ENCODE data around the gene TSPAN16. TPM values are rescaled to one million over a fixed set of nuclear protein-coding genes. Genes with fewer than 3 reads are reported as not detected.

TSPAN16 gene
- total and polyA plus RNA-seq, 2 of the 13 experiments (the other 11 are each of a cell fraction or from before 2014, with no cell fraction given) = not detected

DNA sequence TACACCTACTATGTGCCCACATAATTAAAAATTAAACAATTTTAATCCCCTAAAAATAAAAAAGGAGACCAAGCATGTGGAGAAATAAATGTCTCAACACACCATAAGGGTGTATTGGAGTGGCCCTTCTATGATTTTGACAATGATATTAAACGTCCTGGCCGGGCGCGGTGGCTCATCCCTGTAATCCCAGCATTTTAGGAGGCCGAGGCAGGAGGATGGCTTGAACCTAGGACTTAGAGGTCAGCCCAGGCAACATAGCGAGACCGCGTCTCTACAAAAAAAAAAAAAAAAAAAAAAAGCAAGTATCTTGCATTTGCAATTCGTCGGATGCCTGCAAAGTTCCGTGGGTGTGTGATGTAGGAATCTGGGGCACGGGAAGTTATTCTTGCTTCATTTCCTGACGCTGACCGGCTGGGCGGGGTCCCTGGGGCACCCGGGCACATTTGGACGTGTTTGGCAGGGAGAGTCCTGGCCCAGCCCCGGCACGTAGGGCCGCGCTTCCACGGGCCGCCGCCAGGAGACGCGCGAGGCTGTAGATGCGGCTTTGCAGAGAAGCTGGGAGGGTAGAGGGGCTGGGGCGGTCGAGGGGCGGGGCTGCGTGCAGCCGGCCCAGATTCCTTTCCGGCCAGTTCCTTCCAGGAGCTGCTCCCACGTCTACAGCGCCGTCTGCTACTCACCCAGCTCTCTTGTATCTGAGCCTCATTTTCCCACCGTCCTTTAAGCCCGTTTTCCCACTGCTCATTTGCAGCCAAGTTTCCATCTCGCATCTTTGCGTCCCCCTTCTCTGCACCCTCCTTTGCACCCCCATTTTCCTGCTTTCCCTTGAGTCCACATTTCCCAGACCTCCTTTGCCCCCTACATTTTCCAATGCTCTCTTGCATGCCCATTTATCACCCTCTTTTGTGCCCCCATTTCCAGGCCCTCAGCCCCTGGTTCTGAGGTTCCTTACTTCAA, 2.2 kb upstream of the TSPAN16 start (continued):
- TF ChIP-seq, protein P1, sequence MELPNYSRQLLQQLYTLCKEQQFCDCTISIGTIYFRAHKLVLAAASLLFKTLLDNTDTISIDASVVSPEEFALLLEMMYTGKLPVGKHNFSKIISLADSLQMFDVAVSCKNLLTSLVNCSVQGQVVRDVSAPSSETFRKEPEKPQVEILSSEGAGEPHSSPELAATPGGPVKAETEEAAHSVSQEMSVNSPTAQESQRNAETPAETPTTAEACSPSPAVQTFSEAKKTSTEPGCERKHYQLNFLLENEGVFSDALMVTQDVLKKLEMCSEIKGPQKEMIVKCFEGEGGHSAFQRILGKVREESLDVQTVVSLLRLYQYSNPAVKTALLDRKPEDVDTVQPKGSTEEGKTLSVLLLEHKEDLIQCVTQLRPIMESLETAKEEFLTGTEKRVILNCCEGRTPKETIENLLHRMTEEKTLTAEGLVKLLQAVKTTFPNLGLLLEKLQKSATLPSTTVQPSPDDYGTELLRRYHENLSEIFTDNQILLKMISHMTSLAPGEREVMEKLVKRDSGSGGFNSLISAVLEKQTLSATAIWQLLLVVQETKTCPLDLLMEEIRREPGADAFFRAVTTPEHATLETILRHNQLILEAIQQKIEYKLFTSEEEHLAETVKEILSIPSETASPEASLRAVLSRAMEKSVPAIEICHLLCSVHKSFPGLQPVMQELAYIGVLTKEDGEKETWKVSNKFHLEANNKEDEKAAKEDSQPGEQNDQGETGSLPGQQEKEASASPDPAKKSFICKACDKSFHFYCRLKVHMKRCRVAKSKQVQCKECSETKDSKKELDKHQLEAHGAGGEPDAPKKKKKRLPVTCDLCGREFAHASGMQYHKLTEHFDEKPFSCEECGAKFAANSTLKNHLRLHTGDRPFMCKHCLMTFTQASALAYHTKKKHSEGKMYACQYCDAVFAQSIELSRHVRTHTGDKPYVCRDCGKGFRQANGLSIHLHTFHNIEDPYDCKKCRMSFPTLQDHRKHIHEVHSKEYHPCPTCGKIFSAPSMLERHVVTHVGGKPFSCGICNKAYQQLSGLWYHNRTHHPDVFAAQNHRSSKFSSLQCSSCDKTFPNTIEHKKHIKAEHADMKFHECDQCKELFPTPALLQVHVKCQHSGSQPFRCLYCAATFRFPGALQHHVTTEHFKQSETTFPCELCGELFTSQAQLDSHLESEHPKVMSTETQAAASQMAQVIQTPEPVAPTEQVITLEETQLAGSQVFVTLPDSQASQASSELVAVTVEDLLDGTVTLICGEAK (IDR thresholded peaks at IDR 0.05) = no peak
- TF ChIP-seq, protein P1 (CRISPR knock-in tag; IDR thresholded peaks at IDR 0.05) = no peak
- TF ChIP-seq MIER3 (CRISPR knock-in tag; IDR thresholded peaks at IDR 0.05; ENCODE audit: borderline replicate concordance) (no peak), ESRRA (CRISPR knock-in tag; IDR thresholded peaks at IDR 0.05; ENCODE audit: low read depth) (no peak), ZNF747 (CRISPR knock-in tag; IDR thresholded peaks at IDR 0.05; ENCODE audit: borderline replicate concordance) (peak; percentile 82; the same call in 1 of the 2 replicates), HNRNPLL (IDR thresholded peaks at IDR 0.05; ENCODE audit: low read depth, low read length, poor library complexity, severe bottlenecking) (no peak), ZFP36 (IDR thresholded peaks at IDR 0.05; ENCODE audit: borderline replicate concordance, low read depth, low read length, partially characterized antibody) (no peak), CBX1 (IDR thresholded peaks at IDR 0.05; ENCODE audit: low read depth) (no peak), MIXL1 (CRISPR knock-in tag; IDR thresholded peaks at IDR 0.05) (no peak), ZFP36L1 (CRISPR knock-in tag; IDR thresholded peaks at IDR 0.05) (no peak), CAMTA2 (CRISPR knock-in tag; IDR thresholded peaks at IDR 0.05; ENCODE audit: borderline replicate concordance) (no peak), ZNF292 (CRISPR knock-in tag; IDR thresholded peaks at IDR 0.05; ENCODE audit: borderline replicate concordance, low read depth) (peak; percentile 37; the same call in 1 of the 2 replicates), RFXANK (CRISPR knock-in tag; IDR thresholded peaks at IDR 0.05) (no peak), ZNF562 (CRISPR knock-in tag; IDR thresholded peaks at IDR 0.05; ENCODE audit: borderline replicate concordance) (no peak)
- TF ChIP-seq, protein P2, sequence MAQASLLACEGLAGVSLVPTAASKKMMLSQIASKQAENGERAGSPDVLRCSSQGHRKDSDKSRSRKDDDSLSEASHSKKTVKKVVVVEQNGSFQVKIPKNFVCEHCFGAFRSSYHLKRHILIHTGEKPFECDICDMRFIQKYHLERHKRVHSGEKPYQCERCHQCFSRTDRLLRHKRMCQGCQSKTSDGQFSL (CRISPR knock-in tag; IDR thresholded peaks at IDR 0.05) = peak; percentile 56; the same call in 1 of the 2 replicates
- TF ChIP-seq, protein P3, sequence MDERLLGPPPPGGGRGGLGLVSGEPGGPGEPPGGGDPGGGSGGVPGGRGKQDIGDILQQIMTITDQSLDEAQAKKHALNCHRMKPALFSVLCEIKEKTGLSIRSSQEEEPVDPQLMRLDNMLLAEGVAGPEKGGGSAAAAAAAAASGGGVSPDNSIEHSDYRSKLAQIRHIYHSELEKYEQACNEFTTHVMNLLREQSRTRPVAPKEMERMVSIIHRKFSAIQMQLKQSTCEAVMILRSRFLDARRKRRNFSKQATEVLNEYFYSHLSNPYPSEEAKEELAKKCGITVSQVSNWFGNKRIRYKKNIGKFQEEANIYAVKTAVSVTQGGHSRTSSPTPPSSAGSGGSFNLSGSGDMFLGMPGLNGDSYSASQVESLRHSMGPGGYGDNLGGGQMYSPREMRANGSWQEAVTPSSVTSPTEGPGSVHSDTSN (CRISPR knock-in tag; IDR thresholded peaks at IDR 0.05) = no peak
- TF ChIP-seq, protein P4, sequence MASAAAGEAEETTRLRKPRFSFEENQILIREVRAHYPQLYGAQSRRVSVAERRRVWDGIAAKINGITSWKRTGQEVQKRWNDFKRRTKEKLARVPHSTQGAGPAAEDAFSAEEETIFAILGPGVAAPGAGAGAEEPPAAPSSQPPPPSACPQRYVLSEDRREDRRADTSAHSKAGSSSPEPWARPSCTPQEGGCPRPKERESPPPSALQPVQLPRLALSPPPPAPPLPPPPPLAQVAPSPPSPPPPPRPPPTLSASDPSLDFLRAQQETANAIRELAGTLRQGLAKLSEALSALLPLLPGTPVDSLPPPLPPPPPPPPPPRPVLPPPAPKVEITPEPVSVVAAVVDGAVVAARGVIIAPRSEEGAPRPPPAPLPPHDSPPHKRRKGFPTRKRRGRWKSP (CRISPR knock-in tag; IDR thresholded peaks at IDR 0.05) = no peak
